Retina (tissue), 1 donor: Measurements from ENCODE around the gene KDM1B.

Experiments used
- DNase-seq: peaks from one replicate; pipeline ENCODE4 v3.0.0-alpha.2; 2016

KDM1B gene

DNA sequence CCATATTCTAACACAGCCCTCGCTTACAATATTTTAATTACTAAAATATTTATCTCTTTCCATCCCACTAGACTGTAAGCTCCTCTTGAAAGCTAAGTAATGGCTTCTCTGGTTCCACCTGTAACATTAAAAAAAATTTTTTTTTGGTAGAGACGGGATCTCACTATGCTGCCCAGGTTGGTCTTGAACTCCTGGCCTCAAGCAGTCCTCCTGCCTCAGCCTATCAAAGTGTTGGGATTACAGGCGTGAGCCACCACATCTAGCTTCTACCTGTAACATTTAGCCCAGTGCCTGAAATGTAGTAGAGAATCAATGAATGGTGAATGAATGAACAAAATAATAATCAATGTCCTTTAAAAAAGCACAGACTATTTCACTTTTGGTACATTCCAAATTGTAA is 80.3 kb downstream of the KDM1B start:
- DNase-seq = no peak

GRCh38 chr6:18237167-18237566 is 81.9 kb downstream of the KDM1B start:
- no peak for DNase-seq

- DNase-seq = no peak
These were observed 85.0 kb downstream of the KDM1B start for GRCh38 chr6:18240230-18240629.

- DNase-seq = no peak
These were observed 86.2 kb downstream of the KDM1B start for GRCh38 chr6:18241208-18242038.

DNA sequence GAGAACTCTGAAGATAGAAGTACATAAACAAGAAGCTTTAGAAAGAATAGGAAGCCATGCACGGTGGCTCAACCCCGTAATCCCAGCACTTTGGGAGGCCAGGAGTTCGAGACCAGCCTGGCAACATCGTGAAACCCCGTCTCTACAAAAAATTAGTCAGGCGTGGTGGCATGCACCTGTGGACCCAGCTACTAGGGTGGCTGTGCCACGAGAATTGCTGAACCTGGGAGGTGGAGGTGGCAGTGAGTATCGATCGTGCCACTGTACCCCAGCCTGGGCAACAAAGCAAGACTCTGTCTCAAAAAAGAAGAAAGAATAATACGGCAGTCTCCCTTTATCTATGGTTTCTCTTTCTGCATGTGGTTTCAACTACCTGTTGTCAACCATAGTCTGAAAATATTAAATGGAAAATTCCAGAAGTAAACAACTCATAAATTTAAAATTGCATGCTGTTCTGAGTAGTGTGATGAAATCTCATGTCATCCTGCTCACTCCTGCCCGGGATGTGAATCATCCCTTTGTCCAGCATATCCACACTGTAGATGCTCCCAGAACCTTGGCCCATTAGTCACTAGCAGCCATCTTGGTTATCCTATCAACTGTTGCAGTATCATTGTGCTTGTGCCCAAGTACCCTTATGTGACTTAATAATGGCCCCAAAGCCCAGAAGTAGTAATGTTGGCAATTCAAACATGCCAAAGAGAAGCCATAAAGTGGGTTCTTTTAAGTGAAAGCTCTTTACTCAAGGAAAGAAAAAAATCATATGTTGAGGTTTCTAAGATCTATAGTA is 87.0 kb downstream of the KDM1B start:
- no peak for DNase-seq

GRCh38 chr6:18243302-18243893 is 88.2 kb downstream of the KDM1B start:
- DNase-seq = no peak

- DNase-seq = no peak
These were observed 89.0 kb downstream of the KDM1B start for GRCh38 chr6:18244251-18244650.

- DNase-seq = no peak
These were observed 89.9 kb downstream of the KDM1B start for GRCh38 chr6:18245079-18245478.

DNA sequence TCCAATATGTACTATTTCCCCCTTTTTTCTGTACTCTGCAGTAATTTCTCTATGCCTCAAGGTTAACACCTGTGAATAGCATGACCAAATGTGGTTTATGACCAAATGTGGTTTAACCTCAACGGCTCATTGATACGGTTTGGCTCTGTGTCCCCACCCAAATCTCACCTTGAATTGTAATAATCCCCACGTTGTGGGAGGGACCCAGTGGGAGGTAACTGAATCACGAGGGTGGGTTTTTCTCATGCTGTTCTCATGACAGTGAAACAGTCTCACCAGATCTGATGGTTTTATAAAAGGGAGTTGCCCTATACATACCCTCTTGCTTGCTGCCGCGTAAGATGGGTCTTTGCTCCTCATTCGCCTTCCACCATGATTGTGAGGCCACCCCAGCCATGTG is 90.4 kb downstream of the KDM1B start:
- no peak for DNase-seq

DNA sequence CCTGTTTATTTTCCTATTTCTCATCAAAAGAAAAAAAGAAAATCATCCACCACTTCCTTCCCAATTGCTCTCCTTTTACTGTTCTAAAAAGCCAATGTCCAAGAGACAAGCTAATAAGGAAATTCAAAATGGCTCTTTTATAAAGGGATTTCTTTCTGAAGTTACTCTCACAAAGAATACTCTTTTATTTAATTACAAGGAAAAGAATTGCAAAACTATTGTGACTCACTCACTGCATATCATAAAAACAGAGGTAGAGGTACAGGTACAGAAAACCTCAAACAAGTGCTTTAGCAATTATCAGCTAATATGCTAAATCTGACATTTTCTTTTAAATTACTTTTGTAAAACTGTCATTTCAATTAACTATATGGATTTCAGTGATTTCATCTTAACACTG is 91.0 kb downstream of the KDM1B start:
- no peak for DNase-seq

DNA sequence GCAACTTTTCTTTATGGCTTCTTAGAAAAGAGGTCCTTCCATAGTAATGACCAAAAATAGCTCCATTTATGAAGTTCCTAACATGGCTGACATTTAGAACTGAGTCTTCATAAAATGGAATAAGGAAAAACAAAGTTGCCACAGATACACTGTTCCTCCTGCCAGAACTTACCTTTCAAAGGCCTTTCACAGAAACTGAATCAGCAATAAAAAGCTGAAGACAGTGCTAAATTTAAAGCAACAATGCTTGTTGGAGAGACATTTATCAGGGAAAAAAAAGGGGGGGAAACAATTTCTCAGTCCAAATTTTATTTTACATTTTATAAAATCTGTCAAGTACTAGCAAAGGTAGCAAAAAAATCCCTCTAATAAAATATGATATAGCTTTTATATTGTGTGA is 91.8 kb downstream of the KDM1B start:
- DNase-seq = no peak

DNA sequence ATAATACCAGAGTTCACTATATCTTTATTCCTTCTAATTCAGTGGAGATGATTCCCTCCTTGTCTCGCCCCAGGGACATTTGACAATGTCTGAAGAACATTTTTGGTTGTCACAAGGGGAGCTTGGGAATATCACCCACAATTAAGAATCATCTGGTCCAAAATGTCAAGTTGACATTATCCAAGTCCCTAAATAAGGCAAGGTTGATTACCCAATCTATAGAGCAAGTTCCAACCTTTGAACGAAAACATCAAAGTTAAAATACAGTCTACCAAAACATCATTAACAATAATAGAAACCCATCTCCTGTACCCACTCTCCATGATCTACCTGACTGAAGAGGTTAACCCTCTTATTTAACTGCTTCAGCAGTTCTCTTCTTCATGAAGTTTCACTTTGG is 93.5 kb downstream of the KDM1B start:
- no peak for DNase-seq

- DNase-seq = no peak
These were observed 94.0 kb downstream of the KDM1B start for GRCh38 chr6:18249271-18249670.

DNA sequence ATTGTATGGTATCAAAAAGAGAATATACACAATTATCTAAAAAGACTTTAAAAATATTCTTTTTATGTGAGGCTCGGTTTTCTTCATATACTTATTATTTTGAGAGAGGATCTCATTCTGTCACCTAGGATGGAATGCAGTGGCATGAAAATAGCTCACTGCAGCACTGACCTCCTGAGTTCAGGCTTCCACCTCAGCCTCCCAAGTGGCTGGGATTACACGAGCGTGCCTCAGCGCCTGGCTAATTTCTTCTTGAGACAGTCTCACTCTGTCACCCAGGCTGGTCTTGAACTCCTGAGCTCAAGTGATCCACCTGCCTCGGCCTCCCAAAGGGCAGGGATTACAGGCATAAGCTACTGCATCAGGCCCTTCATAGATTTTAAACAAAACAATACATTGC is 98.4 kb downstream of the KDM1B start:
- DNase-seq = no peak

- DNase-seq = no peak
These were observed 99.6 kb downstream of the KDM1B start for GRCh38 chr6:18254793-18255192.

DNA sequence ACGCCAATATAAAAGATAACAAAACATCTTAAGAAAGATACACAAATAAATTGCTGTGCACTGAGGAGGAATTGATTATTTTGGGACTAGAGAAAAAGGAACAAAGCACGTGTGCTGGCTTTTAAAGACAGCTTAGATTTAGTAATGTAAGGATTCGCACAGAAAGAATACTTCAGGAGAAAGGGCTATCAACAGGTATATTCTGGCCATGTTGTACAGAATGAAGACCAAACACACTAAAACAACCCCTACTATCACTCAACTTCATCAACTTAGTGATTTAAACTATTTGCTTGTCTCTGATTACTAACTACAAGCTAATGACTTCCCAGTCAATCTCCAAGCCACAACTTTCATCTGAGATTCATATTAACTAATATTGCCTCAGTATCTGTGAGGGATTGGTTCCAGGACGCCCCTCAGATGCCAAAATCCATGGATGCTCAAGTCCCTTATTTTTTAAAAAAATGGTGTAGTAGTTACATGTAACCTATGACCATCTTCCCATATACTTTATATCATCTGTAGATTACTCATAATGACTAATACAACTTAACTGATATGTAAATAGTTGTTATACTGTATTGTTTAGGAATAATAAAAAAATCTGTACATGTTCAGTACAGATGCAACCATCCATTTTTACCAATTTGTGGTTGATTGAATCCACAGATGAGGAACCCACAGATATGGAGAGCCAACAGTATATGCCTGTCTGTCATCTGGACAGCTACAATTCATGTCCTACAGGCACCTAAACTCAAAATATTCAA is 104.6 kb downstream of the KDM1B start:
- no peak for DNase-seq

DNA sequence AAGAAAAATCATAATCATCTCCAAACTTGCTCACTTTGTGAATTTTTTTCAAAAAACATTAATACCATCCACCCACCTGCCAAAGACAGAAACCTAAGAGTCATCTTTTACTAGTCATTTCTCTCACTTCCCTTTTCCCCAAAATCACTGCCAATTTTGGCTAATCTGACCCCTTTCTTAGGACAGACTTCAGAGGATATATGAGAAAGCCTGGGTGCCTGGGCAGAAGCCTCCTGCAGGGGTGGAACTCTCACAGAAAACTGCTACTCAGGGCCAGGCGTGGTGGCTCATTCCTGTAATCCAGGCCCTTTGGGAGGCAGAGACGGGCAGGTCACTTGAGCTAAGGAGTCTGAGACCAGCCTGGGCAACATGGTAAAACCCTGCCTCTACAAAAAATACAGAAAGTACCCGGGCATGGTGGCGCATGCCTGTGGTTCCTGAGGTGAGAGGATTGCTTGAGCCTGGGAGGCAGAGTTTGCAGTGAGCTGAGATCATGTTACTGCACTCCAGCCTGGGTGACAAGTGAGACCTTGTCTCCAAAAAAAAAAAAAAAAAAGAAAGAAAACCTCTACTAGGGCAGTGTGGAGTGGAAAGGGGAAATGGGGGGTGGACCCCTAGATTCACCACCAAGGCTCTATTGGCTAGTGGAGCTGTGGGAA is 105.4 kb downstream of the KDM1B start:
- DNase-seq = no peak

DNA sequence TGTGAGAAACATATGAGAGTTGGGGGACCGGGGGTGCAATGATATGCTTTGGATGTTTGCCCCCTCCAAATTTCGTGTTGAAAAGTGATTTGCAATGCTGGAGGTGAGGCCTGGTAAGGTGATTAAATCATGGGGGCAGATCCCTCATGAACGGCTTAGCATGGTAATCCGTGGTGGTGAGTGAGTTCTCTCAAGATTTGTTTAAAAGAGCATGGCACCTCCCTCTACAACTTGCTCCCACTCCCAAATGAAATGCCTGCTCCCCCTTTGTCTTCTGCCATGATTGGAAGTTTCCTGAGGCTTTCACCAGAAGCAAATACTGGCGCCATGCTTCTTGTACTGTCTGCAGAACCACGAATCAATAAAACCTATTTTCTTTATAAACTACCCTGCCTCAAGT is 106.7 kb downstream of the KDM1B start:
- no peak for DNase-seq

DNA sequence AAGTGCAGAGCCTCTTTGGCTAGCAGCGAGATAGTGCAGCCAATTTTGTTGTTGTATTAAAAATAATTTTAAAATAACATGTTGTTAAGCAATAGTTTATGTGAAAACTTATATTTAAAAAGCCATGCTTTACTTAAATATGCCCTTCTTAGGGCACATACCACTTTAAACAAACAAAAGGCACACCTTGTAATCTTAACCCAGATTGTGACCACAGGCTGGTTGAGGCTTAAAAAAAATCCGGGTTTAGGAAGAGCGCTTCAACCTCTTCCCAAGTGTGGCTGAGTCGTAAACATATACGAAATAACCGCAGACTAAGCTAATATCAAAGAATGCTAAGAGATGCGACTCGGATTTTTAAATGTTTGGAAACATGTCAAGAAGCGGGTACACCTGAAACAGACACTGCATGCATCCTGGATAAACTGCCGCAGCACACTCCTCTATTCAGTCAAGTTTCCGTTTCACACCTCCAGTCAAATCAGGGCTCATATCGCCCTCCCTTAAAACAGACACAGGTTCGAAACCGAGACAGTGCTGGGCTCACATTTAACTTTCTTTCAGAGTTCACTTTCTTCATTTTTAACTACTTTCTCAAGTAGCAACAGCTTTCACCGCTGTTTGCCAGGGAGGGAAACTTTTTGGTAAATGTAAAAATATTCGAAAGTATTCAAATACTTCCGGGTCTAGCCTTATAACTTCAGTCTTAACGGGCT is 107.6 kb downstream of the KDM1B start:
- peak; percentile 22 for DNase-seq

- DNase-seq = peak; percentile 79
These were observed 108.4 kb downstream of the KDM1B start for GRCh38 chr6:18263418-18264218.
